Type B pancreatic cell (in vitro differentiated cells): ENCODE results near the gene INPP4B. TPM values are rescaled to one million over a fixed set of nuclear protein-coding genes. Genes with fewer than 3 reads are reported as not detected.
"Not testable (repeated sequence)": the region's sequence is repeated elsewhere in the genome, so short reads cannot be mapped to it uniquely, and the experiment has no call there.

Source experiments
- DNase-seq: peaks from one replicate; pipeline ENCODE4 v3.0.0; 2021; ENCODE audit warnings: mixed read lengths; ENCODE audit not compliant: unreplicated experiment; ENCODE audit errors: extremely low spot score
- H3K27ac Mint-ChIP-seq: 2 replicates; pipeline ENCODE4 v1.8.0; 2021; ENCODE audit warnings: mild to moderate bottlenecking, mixed read lengths
- H3K27me3 Mint-ChIP-seq: 2 replicates; pipeline ENCODE4 v1.8.0; 2021; ENCODE audit warnings: mixed read lengths
- H3K36me3 Mint-ChIP-seq: 2 replicates; pipeline ENCODE4 v1.8.0; 2021; ENCODE audit warnings: mixed read lengths
- H3K4me1 Mint-ChIP-seq: one replicate; pipeline ENCODE4 v1.8.0; 2021; ENCODE audit warnings: mixed read lengths; ENCODE audit not compliant: unreplicated experiment
- H3K4me3 Mint-ChIP-seq: 2 replicates; pipeline ENCODE4 v1.8.0; 2021; ENCODE audit warnings: mild to moderate bottlenecking, mixed read lengths
- H3K9me3 Mint-ChIP-seq: 2 replicates; pipeline ENCODE4 v1.8.0; 2021; ENCODE audit warnings: mixed read lengths
- total RNA-seq: library from RNA; stranded (reverse); gene quantifications from 2 replicates; pipeline ENCODE4 v1.2.1, GENCODE V29; 2021; ENCODE audit warnings: low replicate concordance
- TF ChIP-seq, protein P1 (sequence below): fragments of 200-600 bp; sonication (generic); conservative IDR thresholded peaks from 2 replicates; pipeline ENCODE4 v1.5.0; 2021; ENCODE audit warnings: antibody characterized with exemption, mild to moderate bottlenecking

Gene INPP4B
- total RNA-seq, 1 donor from 2014 or later, result 9.0 TPM

DNA sequence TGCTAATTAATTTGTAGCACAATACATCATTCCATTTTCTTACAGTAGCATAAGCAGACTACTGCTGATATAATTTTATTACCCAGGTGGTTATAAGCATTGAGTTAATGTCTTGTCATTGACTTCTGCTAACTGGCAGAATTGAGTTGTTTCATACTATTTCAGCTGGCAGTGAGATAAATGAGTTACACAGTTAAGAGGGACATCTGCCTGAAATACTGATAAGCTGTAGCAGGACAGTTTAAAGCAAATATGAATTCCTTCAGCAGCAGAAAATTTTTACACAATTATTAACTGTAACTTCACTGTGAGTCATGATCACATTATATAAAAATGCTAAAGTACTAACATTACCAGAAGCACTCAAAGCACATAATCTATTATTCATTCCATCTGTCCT, 326.8 kb downstream of the INPP4B start:
- Mint-ChIP-seq H3K36me3 (no peaks in the 10 kb centered on the region), H3K9me3 (no peaks in the 10 kb centered on the region), H3K4me1 (peaks cover 4% of the 10 kb centered on the region), H3K4me3 (no peak overlapping the region), H3K27me3 (no peaks in the 10 kb centered on the region), H3K27ac (no peak overlapping the region)
- TF ChIP-seq, protein P1, sequence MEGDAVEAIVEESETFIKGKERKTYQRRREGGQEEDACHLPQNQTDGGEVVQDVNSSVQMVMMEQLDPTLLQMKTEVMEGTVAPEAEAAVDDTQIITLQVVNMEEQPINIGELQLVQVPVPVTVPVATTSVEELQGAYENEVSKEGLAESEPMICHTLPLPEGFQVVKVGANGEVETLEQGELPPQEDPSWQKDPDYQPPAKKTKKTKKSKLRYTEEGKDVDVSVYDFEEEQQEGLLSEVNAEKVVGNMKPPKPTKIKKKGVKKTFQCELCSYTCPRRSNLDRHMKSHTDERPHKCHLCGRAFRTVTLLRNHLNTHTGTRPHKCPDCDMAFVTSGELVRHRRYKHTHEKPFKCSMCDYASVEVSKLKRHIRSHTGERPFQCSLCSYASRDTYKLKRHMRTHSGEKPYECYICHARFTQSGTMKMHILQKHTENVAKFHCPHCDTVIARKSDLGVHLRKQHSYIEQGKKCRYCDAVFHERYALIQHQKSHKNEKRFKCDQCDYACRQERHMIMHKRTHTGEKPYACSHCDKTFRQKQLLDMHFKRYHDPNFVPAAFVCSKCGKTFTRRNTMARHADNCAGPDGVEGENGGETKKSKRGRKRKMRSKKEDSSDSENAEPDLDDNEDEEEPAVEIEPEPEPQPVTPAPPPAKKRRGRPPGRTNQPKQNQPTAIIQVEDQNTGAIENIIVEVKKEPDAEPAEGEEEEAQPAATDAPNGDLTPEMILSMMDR, result no peak
- no peak for DNase-seq

DNA sequence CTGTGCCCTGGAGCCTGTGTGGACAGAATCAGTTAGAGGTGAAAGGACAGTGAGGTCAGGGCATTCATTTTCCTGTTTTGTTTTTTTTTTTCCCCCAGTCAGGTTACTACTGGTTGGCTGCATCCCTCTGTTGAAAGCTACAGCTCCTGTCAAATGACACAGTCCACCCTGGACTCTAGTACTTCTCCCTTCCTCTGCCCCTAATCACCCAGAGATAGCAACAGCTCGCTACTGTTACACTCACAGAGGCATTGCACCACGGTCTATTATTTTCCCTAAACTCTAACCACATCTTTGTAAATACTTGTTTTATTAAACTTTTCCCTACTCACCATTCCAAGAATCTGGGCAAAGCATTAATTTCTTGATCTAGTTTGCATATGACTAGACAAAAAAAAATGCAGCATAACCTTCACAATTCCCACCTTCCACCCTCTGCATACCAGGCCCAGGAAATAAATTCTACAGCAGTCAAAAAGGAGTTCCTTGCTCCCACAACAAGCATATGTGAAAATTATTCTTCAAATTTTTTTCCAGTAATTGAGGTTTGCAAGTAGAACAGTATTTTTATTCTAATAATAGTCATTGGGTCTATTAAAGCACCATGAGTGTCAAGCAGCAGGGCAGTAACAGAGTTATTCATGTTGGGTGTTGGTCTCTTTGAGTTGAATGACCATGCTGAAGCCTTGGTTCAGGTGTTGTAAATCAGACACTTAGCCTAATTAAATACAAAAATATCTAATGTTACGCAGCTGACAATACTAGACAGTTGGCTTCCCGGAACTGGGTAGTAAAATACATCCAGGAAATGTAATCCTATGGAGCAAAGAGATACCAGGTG, 329.2 kb downstream of the INPP4B start:
- Mint-ChIP-seq H3K27ac (no peak overlapping the region), H3K4me3 (no peak overlapping the region), H3K4me1 (peaks cover 4% of the 10 kb centered on the region), H3K27me3 (no peaks in the 10 kb centered on the region), H3K9me3 (no peaks in the 10 kb centered on the region), H3K36me3 (no peaks in the 10 kb centered on the region)
- TF ChIP-seq, protein P1, result no peak
- DNase-seq, result no peak

DNA sequence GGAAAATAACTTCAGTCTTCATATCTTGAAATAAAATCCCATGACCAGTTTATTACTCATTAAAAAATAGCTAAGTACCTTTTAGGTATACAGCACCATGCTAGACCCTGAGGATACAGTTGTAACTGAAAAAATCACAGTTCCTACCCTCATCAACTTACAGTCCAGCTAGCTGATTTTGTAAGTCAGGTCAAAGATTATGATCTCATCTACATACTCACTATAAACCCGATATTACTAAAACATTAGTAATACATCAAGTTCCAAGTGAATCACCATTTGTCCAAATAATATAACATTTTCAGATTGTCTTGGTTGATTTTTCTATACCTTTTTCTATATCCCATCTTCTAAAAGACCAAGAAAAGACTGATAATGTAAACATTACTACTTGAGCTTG, 333.9 kb downstream of the INPP4B start:
- no peak overlapping the region for H3K27ac Mint-ChIP-seq
- peaks cover 4% of the 10 kb centered on the region for H3K4me1 Mint-ChIP-seq
- no peaks in the 10 kb centered on the region for H3K9me3 Mint-ChIP-seq
- DNase-seq, result no peak
- H3K36me3 Mint-ChIP-seq, result no peaks in the 10 kb centered on the region
- TF ChIP-seq, protein P1, result no peak
- H3K4me3 Mint-ChIP-seq, result no peak overlapping the region
- no peaks in the 10 kb centered on the region for H3K27me3 Mint-ChIP-seq

DNA sequence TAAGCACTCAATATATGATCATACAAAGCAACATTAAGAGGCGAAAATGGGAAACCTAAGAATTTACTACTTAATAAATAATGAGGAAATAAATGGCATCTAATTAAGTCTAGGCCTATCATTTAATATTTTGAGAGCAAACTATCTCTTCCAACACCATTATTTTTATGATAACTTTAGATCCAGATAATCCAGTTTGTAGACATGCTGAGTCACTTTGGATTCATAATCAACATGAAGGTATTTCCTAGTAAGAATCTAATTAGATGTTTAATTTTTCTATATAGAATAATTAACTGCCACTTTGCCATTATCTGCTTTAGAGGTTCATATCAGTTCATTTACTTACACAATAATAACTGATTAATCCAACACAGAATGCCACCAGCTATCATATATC, 336.2 kb downstream of the INPP4B start:
- Mint-ChIP-seq H3K9me3 (no peaks in the 10 kb centered on the region), H3K27me3 (no peaks in the 10 kb centered on the region), H3K36me3 (no peaks in the 10 kb centered on the region), H3K4me3 (no peak overlapping the region), H3K27ac (no peak overlapping the region), H3K4me1 (no peaks in the 10 kb centered on the region)
- DNase-seq, result no peak
- TF ChIP-seq, protein P1, result no peak

DNA sequence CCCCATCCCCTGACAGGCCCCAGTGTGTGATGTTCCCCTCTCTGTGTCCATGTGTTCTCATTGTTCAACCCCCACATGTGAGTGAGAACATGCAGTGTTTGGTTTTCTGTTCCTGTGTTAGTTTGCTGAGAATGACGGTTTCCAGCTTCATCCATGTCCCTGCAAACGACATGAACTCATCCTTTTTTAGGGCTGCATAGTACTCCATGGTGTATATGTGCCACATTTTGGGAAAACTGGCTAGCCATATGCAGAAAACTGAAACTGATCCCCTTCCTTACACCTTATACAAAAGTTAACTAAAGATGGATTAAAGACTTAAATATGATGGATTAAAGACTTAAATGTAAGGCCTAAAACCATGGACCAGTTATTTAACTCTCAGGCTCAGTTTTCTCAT, 336.7 kb downstream of the INPP4B start:
- H3K27me3 Mint-ChIP-seq, H3K4me3 Mint-ChIP-seq, H3K4me1 Mint-ChIP-seq, H3K27ac Mint-ChIP-seq, H3K9me3 Mint-ChIP-seq, DNase-seq, H3K36me3 Mint-ChIP-seq: not testable (repeated sequence)

DNA sequence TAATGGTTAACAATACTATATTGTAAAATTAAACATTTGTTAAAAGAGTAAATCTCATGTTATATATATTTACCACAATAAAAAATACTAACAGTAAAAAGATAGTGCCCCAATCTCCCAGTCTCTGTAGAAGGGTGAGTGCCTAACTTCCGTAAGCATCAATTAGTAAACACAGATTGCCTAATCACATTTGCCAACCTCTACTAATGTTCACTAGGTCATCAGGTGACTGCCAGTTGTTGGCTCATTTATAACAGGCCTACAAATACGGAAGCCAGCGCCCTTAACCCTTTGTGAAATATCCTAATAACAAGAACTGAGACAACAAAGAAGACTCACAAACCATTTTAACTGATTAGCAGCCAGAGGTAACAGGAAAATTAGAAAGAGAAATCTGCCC, 345.1 kb downstream of the INPP4B start:
- Mint-ChIP-seq H3K36me3 (no peaks in the 10 kb centered on the region), H3K27me3 (no peaks in the 10 kb centered on the region), H3K27ac (no peak overlapping the region), H3K9me3 (no peaks in the 10 kb centered on the region), H3K4me3 (no peak overlapping the region), H3K4me1 (no peaks in the 10 kb centered on the region)
- TF ChIP-seq, protein P1, result no peak
- no peak for DNase-seq
